HCT116 (cell line): ENCODE data around the gene WNT5B.

Experiments used
- CEBPB ChIP-seq: IDR thresholded peaks from 2 replicates; pipeline ENCODE4 v1.6.1; 2012; ENCODE audit warnings: low read depth
- CTCF ChIP-seq, 3 experiments: fragments of 200-600 bp in 1 of 3; sonication (generic) in 1 of 3; IDR thresholded peaks in 2 of 3; conservative IDR thresholded peaks in 1 of 3; 2 replicates each; pipeline ENCODE4 v1.5.1; 2012 to 2017; ENCODE audit warnings: low read depth in 2 of 3, low read length in 2 of 3, antibody characterized with exemption in 1 of 3, borderline replicate concordance in 1 of 3, control low read depth in 1 of 3, mild to moderate bottlenecking in 1 of 3, mixed read lengths in 1 of 3, mixed run types in 1 of 3, moderate library complexity in 1 of 3; ENCODE audit not compliant: insufficient read depth in 1 of 3
- EZH2 ChIP-seq: fragments of 200-600 bp; sonication (generic); IDR thresholded peaks from 2 replicates; pipeline ENCODE4 v1.6.1; 2017; ENCODE audit warnings: antibody characterized with exemption, mixed run types
- EZH2phosphoT487 ChIP-seq: fragments of 200-600 bp; IDR thresholded peaks from 2 replicates; pipeline ENCODE4 v1.6.1; 2018; ENCODE audit warnings: antibody characterized with exemption, borderline replicate concordance
- POLR2A ChIP-seq: IDR thresholded peaks from 2 replicates; pipeline ENCODE4 v1.7.0; 2011; ENCODE audit warnings: borderline replicate concordance; ENCODE audit not compliant: insufficient read depth, insufficient read length; ENCODE audit errors: extremely low read depth
- POLR2AphosphoS5 ChIP-seq: IDR thresholded peaks from 2 replicates; pipeline ENCODE4 v1.6.1; 2011; ENCODE audit warnings: mild to moderate bottlenecking, low read depth, low read length, moderate library complexity
- REST ChIP-seq: IDR thresholded peaks from 2 replicates; pipeline ENCODE4 v1.6.1; 2012; ENCODE audit warnings: low read depth
- SIN3A ChIP-seq: IDR thresholded peaks from 2 replicates; pipeline ENCODE4 v1.6.1; 2012; ENCODE audit warnings: low read depth
- SRF ChIP-seq: IDR thresholded peaks from 2 replicates; pipeline ENCODE4 v1.6.1; 2012; ENCODE audit warnings: low read depth
- TF ChIP-seq, protein P1 (sequence below): IDR thresholded peaks from 2 replicates; pipeline ENCODE4 v1.6.1; 2012

GRCh38 chr12:1638203-1638602 is 9.2 kb downstream of the WNT5B start:
- TF ChIP-seq SIN3A (no peak), CTCF (IDR thresholded peaks at IDR 0.05 in 2 of 3, conservative IDR thresholded peaks at IDR 0.05 in 1 of 3; ENCODE audit: borderline replicate concordance in 1 of 3, insufficient read depth in 1 of 3, low read depth in 2 of 3, low read length in 2 of 3) (no peak), POLR2AphosphoS5 (no peak), REST (no peak), POLR2A (no peak), SRF (no peak), EZH2 (no peak), CEBPB (no peak), EZH2phosphoT487 (no peak)
- TF ChIP-seq, protein P1, sequence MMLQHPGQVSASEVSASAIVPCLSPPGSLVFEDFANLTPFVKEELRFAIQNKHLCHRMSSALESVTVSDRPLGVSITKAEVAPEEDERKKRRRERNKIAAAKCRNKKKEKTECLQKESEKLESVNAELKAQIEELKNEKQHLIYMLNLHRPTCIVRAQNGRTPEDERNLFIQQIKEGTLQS = no peak
